ENCODE measurements around the gene RDH14.

DNA sequence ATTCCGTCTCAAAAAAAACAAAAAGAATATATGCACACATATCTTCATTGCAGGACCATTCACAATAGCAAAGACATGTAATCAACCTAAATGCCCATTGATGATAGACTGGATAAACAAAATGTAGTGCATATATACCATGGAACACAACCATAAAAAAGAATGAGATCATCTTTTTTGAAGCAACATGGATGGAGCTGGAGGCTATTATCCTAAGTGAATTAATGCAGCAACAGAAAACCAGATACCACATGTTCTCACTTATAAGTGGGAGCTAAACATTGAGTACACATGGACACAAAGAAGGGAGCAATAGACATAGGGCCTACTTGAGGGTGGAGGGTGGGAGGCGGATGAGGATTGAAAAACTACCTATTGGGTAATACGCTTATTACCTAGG is 20.2 kb upstream of the RDH14 start:
- TF ChIP-seq CTCF (IDR thresholded peaks at IDR 0.05 in 8 of 11, conservative IDR thresholded peaks at IDR 0.05 in 3 of 11) (no peak), POLR2A (IDR thresholded peaks at IDR 0.05) (no peak), POLR2AphosphoS5 (IDR thresholded peaks at IDR 0.05) (no peak)
